NCI-H2196 treated with DMSO at 0.1 percent for 48 hours (cell line): ENCODE data around the gene HAND1.
A peak's percentile ranks its signal among the peaks of the same experiment; 100 is the strongest.
"Not testable (repeated sequence)": the region's sequence is repeated elsewhere in the genome, so short reads cannot be mapped to it uniquely, and the experiment has no call there.

Experiments
- DNase-seq: peaks from one replicate; lab custom pipeline; 2025; ENCODE audit not compliant: unreplicated experiment; lab: John Stamatoyannopoulos, UW

Gene HAND1

GRCh38 chr5:154478224-154478565, at the start of gene HAND1:
HAND1 (minus strand) TSS chr5:154478227; CDS start chr5:154478008, 219 bp downstream.
- peak; percentile 43 for DNase-seq

- DNase-seq, result no peak
Observed at GRCh38 chr5:154526231-154527226, 48.5 kb upstream of the HAND1 start.

- no peak for DNase-seq
Observed at GRCh38 chr5:154524859-154525258, 46.8 kb upstream of the HAND1 start.

GRCh38 chr5:154524181-154524580, 46.2 kb upstream of the HAND1 start:
- DNase-seq, result no peak

- DNase-seq, result no peak
Observed at GRCh38 chr5:154523709-154524108, 45.7 kb upstream of the HAND1 start.

GRCh38 chr5:154523104-154523503, 45.1 kb upstream of the HAND1 start:
- no peak for DNase-seq

- no peak for DNase-seq
Observed at GRCh38 chr5:154522284-154522683, 44.3 kb upstream of the HAND1 start.

GRCh38 chr5:154521756-154522155, 43.7 kb upstream of the HAND1 start:
- no peak for DNase-seq

GRCh38 chr5:154520861-154521453, 42.9 kb upstream of the HAND1 start:
- no peak for DNase-seq

- no peak for DNase-seq
Observed at GRCh38 chr5:154519359-154519758, 41.3 kb upstream of the HAND1 start.

GRCh38 chr5:154518438-154518867, 40.4 kb upstream of the HAND1 start:
- DNase-seq, result no peak

GRCh38 chr5:154517810-154518437, 39.9 kb upstream of the HAND1 start:
- no peak for DNase-seq

GRCh38 chr5:154517181-154517580, 39.2 kb upstream of the HAND1 start:
- no peak for DNase-seq

GRCh38 chr5:154516475-154516874, 38.4 kb upstream of the HAND1 start:
- DNase-seq, result no peak

- DNase-seq, result not testable (repeated sequence)
Observed at GRCh38 chr5:154515488-154515887, 37.5 kb upstream of the HAND1 start.

- no peak for DNase-seq
Observed at GRCh38 chr5:154514331-154514730, 36.3 kb upstream of the HAND1 start.

GRCh38 chr5:154513669-154514084, 35.6 kb upstream of the HAND1 start:
- DNase-seq, result no peak

GRCh38 chr5:154511984-154512383, 34.0 kb upstream of the HAND1 start:
- DNase-seq, result no peak

GRCh38 chr5:154509784-154510555, 31.9 kb upstream of the HAND1 start:
- DNase-seq, result no peak

- no peak for DNase-seq
Observed at GRCh38 chr5:154508114-154508513, 30.1 kb upstream of the HAND1 start.

- DNase-seq, result no peak
Observed at GRCh38 chr5:154506716-154507080, 28.7 kb upstream of the HAND1 start.
